HG03196 (cell line): ENCODE measurements around the gene PLA2G6.

Experiments used
- ATAC-seq: cut with Tn5 transposase; IDR thresholded peaks from one replicate; pipeline ENCODE4 v1.9.1; 2021; ENCODE audit not compliant: unreplicated experiment

The PLA2G6 gene

DNA sequence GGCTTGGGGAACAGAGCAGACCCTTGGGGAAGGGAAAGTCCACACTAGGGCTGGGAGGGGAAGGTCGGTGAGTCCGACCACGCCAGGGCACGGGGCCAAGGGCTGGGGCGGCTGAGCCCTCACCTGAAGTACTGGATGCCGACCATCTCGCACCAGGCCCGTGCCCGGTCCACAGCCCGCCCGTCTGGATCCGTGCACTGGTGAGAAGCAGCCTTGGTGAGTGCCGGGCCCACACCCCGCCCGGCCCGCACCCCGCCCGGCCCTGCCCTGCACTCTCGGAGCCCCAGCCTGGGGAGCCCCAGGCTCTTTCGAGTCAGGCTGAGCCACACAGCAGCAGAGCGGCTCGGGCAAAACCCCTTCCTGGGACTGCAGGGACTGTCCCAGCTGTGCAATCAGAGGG lies 69.2 kb downstream of the PLA2G6 start:
- ATAC-seq, result no peak

DNA sequence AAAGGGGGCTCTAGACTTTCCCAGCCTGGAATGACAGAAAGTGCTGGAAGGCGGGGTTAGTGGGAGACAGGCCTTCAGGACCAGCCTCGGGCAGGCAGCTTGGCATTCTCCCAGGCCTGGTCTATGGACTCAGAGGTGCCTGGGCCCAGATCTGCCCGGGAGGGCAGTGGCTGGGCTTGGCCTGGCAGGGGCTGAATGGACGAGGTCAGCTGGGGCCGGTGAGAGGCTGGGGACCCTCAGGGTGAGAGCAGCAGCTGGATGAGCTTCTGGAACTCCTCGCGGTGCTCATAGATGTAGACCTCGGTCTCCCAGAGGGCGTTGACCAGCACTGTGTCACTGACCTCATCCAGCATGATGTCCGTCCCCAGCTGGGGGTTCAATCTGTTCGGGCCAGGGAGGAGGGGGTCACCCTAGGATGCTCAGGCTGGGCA lies 69.7 kb downstream of the PLA2G6 start:
- ATAC-seq, result no peak

DNA sequence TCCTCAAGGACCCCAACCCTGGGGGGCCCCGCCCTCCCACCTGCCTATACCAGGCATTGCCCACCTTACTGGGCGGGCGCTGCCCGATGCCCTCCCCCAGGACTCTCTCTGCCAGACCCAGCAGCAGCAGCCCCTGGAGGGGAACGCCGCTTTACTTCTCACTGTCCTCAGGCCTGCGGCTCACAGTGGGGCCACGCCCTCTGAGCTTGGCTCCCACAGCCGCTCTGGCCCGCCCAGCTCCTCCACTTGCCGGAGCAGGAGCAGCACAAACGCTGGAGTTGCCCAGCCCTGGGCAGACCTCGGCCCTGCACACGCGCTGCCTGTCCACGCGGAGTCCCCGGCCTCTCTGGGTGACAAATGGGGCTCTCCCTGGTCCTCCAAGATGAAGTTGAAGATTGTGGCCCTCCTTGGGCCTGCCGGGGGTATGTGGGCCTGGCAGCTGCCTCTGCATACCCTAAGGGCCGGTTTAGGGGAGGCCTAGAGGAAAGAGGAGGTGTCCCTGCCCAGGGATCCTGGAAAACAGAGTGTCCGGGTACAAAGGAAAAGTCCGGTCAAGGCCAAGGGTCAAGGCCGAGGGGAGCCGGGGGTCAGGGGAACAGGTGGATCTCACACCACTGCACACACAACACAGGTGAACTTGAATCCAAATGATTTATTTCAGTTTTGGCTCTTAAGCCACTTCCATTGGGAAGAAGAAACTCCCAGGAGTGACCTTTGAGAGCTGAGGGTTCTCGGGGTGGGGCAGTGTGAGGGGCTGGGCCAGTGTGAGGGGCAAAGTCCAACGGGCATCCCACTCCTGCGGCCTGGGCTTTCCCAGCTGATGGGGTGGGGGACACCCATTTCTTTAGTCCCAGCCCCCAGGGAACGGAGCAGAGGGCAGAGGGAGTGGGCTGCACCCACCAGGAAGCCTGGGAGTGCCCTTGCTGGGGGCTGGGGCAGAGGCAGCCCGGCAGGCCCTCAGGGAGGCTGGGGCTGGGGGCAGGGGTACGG lies 70.5 kb downstream of the PLA2G6 start:
- ATAC-seq, result no peak

DNA sequence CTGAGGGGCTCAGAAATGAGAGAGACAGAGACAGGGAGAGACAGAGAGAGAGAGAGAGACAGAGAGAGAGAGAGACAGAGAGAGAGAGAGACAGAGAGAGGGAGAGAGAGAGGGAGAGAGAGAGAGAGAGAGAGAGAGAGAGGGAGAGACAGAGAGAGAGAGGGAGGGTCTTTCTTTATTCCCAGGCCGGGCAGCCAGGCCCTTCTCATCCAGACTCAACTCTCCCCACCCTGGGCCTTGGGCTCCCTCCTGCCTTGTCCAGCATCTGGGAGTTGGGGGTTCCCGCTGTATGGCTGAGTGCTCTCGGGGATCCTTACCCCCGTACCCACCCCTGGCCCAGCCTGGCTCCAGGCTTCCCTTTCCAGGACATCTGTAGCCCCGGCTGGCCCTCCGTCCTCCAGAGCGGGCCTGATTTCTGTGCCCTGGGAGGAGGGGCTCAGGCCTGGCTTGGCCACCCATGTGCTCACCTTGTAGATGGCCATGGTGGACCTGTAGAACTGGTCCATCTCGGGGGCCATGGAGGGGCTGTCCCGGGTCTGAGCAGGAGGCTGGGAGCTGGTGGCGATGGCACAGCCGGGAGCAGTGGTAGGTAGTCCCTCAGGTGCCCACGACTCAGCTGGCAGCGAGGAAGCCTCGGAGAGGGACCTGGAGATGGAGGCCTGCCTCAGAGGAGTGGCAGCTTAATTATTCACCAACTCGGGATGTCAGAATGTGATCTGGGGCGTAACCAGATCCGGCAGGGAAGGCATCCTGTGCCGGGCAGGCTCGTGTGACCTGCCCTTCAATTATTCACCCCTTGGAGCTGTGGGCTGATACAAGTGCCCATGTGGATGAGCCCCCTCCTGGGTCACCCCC lies 71.4 kb downstream of the PLA2G6 start, which contains the start of gene BAIAP2L2:
Gene BAIAP2L2, minus strand, starts transcription at position 677 of the 855 bp plus-strand sequence. Its CDS starts 159 bp downstream, at position 518.
- ATAC-seq, result no peak

DNA sequence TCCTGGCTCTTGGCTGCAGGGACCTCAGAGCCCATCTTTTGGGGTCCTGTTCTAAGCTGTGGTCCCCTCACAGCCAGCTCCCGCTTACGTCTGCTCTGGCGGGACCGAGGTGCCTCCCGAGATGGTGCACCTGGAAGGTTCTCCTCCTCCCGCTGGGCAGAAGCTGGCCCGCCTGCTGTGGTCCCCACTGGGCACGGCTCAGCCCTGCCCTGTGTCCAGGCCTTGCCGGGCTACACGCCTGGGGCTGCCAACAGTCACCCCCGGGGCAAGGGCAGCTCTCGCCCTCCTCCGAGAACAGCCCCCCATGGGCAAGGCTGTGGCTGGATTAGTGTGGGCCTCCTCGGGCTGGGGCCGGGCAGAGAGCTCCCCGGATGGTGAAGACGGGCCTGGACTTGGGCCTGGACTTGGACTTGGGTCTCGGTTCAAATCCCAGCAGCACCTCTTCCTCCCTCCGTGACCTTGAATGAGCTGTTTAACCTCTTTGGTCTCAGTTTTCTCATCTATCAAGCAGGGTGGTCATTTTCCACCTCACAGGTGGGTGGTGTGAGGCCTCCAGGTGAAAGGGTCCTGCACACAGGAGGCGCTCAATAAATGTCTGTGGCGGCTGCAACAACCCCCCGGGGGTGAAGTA lies 72.1 kb downstream of the PLA2G6 start:
- no peak for ATAC-seq

DNA sequence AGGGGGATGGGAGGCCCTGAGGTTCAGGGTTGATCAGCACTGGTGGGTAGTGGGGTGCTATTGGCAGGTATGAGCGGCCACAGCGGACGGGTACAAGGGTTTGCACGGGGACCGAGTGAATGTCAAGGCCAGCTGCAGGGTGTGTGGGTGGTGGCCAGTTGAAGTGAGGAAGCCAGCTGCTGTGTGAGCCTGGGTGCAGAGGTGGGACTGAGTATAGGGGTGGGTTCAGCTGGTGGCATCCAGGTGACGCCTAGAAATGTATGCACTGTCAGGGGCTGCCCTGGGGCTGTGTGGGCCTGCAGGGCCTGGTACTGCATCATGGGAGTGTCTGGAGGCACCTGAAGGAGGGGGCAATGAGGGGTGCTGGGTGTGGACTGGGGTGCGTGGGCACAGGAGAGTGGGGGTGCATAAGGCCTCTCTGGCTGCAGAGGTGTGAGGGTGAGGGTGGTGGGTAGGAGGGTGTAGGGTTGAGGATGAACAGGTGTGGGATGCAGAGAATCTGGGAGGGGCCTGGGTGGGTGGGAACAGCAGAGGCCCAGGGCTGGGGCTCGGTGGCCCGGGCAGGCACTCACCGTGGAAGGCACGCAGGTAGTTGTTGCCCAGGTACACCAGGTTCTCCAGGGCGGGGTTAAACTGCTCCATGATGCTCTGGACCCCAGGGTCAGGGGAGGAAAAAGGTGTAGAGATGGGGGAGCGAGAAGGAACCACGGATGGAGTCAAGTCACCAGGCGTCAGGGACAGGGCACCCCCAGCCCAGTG lies 72.9 kb downstream of the PLA2G6 start:
- no peak for ATAC-seq

DNA sequence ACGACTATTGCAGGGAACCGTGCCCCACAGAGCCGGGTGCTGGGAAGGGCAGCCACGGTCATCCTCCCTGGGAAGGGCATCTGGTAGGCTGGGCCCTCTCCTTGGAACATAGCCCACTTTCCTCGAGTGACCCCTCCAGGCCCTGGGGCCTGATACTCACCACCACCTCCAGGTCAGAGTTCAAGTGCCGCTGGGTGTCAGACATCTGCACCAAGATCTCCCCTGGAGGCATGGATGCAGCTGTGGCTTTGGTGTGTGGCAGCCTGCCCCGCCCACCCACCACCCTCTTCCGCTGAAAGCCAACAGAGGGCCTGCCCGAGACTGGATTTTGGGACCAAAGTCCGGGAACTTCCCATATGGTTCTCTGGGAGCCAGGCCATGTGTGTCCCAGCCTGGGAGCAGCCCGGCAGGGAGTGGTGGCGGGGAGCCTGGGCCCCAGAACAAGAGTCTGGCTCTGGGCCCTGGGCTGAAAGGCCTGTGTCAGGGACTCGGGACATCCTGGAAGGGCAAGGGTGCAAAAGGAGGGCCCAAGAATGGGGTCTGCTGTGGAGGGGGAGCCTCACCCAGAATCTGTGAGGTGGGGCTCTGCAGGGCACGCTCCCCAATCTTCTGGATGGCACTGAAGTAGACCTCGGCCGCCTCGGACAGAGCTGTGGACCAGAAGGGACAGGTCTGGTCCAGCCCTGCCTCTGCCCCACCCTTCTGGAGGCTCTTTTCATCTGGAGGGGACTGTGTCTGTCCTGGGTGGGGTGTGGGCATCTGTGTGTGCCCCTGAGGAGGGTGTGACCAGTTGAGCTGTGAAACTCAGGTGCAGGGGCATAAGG lies 73.7 kb downstream of the PLA2G6 start:
- ATAC-seq, result no peak

DNA sequence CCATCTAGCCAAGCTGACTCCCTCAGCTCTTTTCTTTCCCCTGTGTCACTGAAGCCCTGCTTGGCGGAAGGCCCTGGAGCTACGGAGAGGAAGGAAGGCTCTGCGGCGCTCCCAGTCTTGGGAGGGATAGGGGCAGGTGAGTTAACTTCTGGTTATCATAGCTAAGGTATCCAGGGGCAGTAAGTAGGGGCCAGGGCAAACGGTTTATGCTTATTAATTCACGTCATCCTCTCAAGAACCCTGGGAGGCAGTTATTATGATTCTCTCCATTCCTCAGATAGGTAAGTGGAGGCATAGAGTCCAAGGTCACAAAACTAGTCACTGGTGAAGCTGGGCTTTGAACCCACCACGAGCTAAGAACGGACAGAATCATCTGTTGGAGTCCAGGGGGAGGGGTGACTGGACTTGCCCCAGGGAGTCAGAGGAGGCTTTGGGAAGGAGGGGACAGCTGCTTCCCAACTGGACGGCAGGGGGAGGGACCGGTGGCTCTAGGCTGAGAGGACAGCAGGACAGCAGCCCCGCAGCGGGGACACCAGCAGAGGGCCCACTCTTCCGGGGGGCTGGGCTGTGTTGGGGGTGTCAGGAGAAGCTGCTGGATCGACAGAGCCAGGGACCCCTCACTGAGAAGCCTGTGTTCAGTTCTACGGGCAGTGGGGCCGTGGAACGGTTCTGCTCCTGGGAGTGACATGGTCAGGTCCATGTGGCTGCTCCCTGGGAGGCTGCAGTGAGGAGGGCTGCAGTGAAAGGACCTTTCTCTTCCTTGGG lies 74.6 kb downstream of the PLA2G6 start:
- ATAC-seq, result no peak

DNA sequence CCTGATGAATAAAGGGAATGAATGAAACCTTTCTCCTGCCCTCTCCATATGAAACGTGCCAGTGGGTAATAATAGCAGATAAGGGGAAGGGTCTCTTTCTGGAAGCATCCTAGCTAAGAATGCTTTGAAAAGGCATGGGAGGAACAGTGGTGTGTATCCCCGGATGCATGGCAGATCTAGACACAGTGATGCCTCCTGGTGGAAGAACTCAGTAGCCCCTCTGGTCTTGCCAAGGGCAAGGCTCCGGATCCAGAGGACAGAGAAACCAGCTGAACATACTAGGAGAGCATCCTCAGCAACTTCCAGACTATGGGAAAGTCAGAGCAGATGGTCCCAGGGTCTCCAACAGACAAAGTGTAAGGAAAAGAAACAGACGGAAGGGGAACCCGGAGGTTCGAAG lies 77.5 kb downstream of the PLA2G6 start:
- no peak for ATAC-seq

DNA sequence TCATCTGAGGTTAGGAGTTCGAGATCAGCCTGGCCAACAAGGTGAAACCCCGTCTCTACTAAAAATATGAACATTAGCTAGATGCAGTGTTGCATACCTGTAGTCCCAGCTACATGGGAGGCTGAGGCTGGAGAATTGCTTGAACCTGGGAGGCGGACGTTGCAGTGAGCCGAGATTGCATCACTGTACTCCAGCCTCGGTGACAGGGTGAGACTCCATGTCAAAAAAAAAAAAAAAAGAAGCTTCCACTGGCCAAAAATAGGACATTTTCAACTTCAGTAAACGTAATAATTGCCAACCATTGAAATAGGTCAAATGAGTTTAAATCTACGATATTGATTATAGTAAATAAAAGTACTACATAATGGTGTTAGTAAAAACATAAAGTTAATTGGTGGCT lies 78.0 kb downstream of the PLA2G6 start:
- ATAC-seq, result no peak

DNA sequence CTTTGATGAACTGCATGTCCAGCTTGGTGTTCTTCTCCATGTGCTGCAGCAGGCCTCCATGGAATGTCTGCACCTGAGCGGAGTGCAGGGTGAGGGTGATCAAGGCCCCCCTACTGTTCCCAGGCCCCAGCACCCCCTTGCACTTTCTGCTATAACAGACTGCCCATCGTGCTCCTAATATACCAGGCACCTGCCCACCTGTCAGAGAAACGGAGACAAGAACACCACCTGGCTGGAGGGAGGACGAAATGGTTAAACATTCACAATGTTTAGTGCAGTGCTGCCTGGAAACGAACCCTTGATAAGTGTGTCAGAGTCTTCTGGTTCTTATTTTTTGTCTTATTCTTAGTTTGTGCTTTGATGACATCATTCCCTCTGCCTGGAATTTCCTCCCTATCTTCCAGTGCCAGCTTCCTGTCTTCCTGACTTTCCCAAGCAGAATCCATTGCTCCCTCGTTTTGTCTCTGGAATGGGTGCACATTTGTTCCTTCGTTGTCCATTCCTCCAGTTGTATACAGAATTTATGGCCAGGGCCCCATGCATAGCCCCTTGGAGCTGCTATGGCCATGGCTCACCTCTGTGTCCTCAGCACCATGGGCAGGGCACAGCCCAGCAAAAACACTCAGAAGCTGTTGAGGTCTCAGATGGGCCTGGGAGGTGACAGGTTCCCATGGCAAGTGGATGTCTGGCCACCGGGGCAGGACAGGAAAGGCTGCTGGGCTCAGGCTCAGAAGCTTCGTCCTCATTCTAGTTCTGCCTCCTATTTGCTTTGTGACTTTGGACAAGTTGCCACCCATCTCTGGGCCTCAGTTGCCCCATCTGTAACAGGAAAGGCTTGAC lies 83.0 kb downstream of the PLA2G6 start:
- ATAC-seq, result no peak

DNA sequence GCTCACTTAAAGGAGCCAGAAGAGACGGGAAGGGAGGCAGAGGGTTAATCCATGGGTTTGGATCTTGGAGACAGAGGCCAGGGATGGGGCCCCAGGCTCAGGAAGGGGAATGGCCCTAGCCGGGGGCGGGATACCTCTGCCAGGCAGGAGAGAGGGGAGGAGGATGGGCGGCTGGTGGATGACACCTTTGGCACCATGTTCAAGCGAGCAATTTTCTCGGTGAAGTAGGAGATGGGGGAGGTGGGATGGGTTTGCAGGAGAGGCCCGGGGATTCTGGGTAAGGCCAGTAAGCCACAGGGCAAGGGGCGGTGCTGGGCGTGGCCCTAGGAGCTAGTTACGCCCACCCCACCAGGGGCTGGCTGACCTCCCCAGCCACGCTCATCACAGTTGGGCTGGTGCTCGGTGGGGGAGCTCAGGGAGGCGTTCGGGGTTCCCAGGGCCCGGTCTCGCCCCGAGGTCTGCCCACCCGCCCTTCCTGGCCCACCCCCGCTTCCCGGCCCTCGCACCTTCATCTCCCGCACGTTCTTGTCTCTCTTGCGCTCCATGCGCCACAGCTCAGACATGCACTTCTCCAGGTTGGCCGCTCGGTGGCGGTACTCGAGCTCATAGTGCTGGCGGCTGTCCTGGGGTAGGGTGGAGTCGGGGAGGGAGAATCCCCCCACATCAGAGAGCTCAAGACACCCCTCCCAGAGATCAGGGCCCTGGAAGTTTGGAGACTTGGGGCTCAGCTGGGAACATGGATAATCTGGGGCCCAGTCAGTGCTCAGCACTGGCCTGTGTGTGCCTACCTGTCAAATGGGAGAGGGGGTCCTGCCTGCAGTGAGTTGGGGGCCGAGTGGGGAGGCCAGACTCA lies 83.8 kb downstream of the PLA2G6 start:
- ATAC-seq, result no peak

DNA sequence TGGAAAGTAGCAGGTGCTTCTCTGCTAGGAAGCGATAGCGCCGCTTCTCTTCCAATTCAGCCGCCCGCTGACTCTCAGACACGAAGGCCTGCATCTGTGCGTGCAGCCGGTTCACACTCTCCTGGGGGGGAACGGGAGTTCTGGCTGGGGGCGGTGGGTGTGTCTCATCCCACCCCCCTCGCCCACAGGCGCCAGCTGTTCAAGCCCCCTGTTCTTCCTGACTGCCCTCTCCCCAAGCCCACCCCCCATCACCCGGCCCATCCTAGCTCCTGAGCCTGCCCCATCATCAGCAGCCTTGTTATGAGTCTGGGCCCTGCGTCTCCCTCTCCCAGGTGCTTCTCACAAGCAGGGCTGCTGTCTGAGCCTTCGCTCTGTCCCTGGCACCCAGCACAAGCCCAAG lies 84.6 kb downstream of the PLA2G6 start:
- no peak for ATAC-seq

DNA sequence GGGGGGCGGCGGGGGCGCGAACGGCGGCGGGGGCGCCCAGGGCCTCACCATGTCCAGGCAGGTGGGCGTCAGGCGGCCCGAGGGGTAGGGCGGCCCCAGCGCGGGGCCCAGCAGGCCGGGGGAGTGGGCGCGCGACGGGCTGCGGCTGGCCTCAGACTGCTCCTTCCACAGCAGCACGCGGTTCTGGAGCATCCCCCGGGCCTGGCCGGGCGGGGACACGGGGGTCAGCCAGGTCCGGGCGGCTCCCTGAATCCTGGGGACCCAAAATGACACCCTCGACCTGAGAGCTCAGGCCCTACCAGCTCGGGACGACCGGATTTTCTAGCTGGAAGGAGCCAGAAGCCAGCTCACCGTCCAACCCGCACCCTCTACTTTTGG lies 92.2 kb downstream of the PLA2G6 start:
- ATAC-seq, result no peak

DNA sequence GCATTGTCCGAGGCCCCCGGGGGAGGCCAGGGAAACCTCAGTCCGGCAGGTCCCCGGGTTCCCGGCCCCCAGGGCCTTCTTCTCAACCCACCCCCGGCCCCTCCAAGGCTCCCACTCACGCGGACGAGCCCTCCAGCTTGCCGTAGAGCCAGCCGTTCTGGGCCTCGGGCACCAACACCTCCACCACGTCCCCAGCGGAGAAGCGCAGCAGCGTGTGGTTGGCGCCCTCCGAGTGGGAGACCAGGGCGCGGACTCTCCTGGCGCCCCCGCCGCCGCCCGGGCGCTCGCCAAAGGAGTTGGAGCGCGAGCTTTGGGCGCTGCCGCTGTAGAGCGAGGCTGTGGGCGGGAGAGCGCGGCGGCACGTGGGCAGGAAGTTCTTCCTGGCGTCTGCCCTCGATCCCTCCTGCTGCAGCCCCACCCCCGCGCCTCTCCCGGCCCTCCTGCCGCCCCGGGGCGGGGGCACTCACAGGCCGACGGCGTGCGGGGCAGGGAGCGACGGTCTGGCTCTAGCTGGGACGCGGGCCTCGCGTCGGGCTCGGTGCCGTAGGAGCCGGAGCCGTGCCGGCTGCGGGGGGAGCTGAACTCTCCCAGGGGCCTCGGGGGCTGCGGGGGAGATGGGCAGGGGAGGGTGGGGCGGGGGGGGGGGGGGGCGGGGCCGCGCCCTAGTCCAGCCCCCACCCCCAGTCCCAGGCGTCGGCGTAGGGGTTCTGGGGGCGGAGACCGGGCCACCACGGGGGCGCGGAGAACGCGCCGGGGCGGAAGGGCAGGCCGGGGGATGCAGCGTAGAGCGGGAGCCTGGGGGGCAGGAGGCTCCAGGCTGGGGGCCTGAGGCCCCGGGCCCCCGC lies 92.8 kb downstream of the PLA2G6 start:
- ATAC-seq, result no peak

DNA sequence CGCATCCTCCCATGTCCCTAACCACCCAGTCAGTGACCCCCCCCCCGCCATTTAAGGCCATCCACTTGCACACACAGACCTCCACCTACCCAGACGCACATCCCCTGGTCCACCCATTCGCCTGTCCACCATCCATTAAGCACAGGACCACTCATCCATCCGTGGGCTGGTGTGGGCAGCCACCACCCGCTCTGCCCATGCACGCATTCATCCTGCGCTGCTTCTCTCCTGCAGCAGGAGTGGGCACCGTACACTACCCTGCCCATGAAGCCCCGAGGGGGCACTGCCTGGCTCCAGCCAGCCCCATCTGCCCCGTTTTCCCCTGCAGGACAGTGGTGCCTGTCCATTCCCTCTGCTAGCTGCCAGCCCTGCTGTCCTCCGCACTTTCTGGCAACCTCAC lies 93.8 kb downstream of the PLA2G6 start:
- no peak for ATAC-seq
